Left lobe of liver (tissue), 2 donors: ENCODE data around the gene HID1. TPM values are rescaled to one million over a fixed set of nuclear protein-coding genes. Genes with fewer than 3 reads are reported as not detected.
"Not testable (repeated sequence)": the region's sequence is repeated elsewhere in the genome, so short reads cannot be mapped to it uniquely, and the experiment has no call there.

ENCODE experiments used
- ATAC-seq: fragments of 200-7000 bp; cut with Tn5 transposase; one replicate; pipeline ENCODE4 v1.9.1; 2020; ENCODE audit warnings: mild to moderate bottlenecking, moderate library complexity
- DNase-seq: peaks from one replicate; pipeline ENCODE4 v3.0.0-alpha.2; 2020; ENCODE audit warnings: low spot score
- total RNA-seq: library from RNA; stranded (reverse); gene quantifications from one replicate; pipeline ENCODE4 v1.2.1, GENCODE V29; 2021
- donor health status: DM: no; HTN: no; CAD: no; lungs with moderate emphysema.
- donor health status: DM: no; HTN: yes; CAD: no.

Gene HID1
- total RNA-seq, 1 donor from 2014 or later, result 5.9 TPM

DNA sequence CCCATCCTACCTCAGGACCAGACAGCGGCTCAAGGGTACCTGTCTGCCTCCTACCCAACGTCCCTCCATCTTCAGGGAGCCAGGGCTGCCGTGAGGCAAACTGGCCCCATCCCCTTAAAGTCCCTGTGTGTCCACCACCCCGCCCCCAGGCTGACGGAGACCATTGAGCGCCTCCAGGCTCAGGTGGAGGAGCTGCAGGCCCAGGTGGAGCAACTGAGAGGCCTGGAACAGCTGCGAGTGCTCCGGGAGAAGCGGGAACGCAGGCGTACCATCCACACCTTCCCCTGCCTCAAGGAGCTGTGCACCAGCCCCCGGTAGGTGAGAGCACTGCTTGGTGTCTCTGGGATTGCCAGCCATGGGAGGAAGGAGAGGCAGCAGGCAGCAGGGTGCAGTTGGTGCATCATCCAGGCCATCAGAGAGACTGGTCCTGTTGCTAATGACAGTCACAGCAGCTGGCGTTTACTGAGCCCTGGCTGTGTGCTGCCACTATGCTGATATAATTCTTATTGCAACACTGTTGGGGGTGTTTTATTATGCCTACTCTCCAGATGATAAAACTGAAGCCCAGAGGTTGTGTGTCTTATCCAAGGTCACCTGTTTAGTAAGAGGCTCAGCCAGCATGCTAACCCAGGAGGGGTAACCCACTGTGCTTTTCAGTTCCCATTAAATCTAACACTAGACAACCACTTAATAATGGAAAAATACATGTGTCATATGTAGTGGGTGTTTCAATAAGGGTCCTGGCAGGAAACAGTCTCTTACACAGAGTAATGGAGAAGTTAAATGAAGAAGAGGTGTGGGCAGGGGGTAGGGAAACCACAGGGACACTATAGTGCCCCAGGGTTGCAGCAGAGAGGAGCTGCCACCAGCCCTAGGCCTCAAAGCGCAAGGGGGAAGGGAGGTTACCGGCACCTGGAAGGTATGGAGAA is 29.6 kb upstream of the HID1 start:
- ATAC-seq, result no peak
- DNase-seq, result no peak

DNA sequence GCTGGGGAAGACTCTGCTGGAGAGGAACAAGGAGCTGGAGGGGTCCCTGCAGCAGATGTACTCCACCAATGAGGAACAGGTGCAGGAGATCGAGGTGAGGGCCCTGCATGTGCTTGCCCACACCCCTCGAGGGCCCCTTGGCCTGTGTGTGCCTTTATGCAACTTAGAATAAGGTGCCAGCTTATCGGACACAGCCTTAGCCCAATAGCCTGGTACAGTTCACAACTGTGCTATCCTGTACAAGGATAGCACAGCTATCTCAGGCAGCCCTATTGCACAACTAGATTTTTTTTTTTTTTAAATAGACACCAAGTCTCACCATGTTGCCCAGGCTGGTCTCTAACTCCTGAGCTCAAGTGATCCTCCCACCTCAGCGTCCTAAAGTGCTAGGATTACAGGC is 27.0 kb upstream of the HID1 start:
- ATAC-seq (no peak), DNase-seq (no peak)

DNA sequence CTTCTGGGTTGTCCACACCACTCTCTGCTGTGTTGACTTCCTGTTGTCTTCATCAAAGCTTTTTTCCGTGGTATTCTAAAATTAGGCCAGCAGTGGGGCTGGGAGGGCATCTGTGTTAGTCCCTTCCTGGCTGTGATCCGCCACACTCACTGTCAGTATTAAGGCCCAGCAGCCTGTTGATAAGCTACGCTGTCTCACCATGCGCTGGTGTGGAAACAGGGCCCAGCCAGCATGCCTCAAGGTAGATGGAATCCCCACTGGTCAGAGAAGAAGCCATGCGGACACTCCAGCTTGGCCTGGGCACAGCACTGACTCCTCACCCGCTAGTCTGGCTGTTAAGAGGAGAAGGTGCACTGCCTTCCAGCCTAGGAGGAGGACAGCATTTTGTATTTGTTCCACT is 26.2 kb upstream of the HID1 start:
- no peak for DNase-seq
- peak; percentile 14 for ATAC-seq

DNA sequence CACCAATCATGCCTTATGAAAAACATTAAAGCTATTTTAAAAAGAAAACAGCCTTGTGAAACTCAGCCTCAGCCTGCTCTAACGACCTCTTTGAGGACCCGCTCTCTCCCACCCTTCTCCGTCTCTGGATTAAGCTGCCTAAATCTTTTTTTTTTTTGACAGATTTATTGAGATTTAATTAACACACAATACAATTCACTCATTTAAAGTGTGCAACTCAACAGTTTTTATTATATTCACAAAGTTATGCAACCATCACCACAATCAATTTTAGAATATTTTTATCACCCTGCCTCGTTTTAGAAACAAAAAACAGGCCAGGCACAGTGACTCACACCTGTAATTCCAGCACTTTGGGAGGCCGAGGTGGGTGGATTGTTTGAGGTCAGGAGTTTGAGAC is 23.3 kb upstream of the HID1 start:
- no peak for DNase-seq
- ATAC-seq, result no peak

DNA sequence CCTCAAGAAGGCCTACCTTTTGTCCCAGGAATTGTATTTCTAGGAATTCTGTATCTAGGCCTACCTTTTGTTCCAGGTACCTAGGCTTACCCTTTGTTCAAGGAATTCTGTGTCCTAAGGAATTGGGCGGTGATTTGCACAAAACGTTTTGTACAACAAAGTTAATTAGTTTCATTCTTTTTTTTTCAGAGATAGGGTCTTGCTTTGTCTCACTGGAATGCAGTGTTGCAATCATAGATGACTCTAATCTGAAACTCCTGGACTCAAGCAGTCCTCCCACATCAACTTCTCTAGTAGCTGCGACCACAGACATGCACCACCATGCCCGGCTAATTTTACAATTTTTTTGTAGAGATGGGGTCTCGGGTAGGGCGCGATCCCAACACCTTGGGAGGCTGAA is 21.9 kb upstream of the HID1 start:
- DNase-seq (no peak), ATAC-seq (no peak)

DNA sequence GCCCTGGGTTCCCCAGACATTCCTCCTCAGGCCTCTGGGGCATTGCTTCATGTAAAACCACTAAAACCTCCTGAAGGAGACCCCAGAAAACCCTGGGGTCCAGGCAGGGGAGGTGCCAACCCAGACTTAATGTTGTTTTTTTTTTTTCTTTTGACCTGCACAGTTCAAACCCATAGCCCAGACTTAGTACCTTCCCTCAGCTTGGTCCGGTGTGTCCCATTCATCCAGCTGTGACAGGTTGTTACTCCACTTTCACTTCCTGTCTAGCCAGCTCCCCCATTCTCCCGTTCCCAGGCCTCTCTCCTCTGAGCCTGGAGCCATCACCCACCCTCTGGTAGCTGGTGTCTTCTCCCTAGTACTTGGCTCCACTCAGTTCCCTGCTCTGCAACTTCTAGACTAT is 19.7 kb upstream of the HID1 start:
- DNase-seq (no peak), ATAC-seq (no peak)

DNA sequence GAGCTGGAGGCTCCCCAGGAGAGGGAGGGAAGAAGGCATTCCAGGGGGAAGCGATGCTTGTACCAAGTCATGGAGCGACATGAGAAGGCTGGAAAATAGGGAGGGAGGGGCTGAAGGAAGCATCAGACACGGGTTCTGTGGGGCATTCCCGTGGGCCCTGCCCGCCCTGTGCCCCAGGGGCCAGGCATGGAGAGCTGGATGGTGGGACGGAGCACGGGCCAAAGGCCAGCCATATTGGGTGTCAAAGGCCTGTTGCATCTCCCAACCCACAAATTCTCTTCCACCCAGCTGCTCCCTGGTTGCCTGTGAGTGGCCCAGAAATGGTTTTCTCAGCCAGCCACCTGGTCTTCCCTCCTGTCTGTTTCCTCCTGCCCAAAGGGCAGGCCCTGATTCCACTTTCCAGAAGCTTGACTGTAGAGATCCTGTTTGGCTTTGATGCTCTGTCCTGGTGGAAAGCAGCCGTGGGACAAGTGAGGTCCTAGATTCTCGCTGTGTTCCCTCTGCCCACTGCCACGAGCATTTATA is 18.1 kb upstream of the HID1 start:
- ATAC-seq (no peak), DNase-seq (no peak)

DNA sequence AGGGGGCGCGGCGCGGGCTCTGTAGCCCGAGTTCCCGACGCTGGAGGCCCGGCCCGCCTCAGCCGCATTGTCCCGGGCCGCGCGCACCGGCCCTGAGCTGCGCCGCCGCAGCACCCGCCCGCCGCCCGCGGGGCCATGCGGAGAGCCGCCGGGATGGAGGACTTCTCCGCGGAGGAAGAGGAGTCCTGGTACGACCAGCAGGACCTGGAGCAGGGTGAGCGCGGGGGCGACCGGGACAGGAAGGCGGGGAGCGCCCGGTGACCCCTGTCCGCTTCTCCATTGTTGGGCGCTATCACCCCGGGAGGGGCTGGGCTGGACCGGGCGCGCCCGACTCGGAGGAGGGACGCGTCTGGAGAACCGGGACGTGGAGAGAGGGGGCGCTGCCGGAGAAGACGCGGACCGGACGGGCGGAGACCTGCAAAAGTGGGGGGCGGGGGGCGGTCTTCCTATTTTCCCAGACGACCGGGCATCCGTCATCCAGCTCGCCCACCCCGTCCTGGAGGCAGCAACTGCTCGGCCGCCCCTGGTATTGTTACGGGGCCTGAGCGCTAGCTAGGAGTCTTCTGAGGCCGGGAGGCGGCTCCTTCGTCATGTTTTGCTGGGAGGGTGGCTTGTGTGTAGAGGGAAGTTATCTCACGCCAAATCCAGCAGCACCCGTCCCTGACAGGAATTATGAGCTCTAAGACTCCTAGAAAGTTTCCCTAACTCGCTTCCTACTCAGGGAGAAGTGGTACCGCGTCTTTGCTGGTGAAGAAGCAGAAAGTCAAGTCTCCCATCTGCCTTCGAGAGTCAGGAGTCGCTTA is 15.6 kb upstream of the HID1 start:
- ATAC-seq (peak; percentile 71), DNase-seq (peak; percentile 61)

DNA sequence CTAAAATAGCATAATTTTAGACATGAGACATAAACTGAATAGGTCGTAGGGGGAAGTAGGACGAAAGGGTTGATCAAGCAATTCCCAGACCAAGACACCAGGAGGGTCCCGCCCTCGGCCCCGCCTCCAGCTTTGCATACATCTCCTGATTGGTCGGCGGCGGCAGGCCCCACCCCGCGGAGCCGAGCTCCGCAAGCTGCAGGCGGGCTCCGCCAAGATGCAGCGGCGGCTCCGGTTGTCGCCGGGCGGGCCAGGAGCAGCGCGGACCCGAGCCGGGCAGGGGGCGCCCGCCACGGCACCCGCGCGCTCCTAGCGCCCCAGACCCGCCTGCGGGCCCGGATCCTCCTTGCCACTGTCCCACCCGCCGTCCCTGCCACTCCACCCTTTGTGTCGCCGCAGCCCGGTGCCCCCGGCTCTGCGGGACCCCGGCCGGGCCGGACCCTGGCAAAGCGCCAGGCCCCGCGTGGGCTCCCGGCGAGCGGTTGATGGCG is 14.9 kb upstream of the HID1 start, which contains the start of gene CDR2L:
CDR2L (plus strand) TSS at position 215 of the 491 bp plus-strand sequence. CDS start 412 bp downstream, outside the sequence.
- peak; percentile 96 for DNase-seq
- ATAC-seq, result peak; percentile 98

DNA sequence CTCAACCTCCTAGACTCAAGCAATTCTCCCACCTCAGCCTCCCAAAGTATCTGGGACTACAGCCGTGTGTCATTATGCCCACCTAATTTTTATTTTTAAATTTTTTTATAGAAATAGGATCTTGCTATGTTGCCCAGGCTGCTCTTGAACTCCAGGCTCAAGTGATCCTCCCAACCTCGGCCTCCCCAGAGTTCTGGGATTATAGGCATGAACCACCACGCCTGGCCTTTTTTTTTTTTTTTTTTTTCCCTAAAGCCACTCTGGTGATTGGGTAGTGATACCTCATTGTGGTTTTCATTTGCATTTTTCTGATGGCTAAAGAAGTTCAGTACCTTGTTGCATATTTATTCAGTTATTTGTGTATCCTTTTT is 13.6 kb upstream of the HID1 start:
- ATAC-seq, result no peak
- no peak for DNase-seq

DNA sequence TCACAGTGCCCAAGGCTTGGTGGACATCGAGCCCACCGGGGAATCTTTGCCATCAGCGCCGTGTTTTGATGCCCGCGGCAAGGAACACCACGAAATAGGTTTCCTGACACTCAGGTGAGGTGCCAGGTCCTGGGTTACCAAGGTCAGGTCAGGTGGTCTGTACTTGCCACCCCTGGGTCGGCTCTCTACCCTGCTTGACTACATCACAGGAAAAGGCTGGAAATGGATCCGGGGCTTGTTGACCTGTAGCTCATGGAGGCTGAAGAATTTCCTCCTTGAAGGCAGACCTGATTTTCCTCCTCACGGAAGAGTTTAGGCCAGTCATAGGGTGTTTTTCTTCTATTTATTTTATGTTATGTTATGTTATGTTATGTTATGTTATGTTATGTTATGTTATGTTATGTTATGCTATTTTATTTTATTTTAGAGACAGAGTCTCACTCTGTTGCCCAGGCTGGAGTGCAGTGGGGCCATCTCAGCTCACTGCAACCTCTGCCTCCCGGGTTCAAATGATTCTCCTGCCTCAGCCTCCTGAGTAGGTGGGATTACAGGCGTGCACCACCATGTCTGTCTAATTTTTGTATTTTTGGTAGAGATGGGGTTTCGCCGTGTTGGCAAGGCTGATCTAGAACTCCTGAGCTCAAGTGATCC is 10.2 kb upstream of the HID1 start:
- DNase-seq, ATAC-seq: not testable (repeated sequence)

DNA sequence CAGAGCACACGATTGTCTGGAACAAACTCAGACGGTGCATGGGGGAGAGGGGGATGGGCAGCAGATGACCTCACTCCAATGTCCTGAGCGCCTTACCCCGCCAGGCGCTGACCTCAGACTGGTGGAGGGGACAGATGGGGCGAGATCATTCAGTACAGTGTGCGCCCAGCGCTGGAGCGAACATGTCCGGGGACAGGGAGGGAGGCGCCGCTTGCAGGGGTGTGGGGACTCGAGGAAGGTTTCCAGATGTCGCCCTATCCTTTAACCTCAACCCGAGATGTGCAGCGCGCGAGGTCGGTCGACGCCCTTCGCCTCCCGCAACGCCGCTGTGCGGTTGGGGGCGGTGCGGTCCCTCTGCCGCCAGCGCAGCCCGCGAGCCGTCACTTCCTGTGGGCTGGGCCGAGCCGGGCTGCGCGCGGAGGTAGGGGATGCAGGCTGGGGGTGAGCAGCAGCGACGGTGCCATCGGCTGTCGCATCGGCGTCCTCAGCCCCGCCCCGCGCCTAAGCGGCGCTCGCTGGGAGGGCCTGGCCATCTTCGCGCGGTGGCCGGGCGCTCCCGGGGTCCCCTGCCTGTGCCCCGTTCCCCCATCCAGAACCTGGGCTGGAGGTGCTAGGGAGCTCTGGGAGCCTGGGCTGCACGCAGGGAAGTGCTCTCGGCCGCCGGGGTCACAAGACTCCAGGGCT is 9.6 kb upstream of the HID1 start:
- ATAC-seq, result peak; percentile 83

DNA sequence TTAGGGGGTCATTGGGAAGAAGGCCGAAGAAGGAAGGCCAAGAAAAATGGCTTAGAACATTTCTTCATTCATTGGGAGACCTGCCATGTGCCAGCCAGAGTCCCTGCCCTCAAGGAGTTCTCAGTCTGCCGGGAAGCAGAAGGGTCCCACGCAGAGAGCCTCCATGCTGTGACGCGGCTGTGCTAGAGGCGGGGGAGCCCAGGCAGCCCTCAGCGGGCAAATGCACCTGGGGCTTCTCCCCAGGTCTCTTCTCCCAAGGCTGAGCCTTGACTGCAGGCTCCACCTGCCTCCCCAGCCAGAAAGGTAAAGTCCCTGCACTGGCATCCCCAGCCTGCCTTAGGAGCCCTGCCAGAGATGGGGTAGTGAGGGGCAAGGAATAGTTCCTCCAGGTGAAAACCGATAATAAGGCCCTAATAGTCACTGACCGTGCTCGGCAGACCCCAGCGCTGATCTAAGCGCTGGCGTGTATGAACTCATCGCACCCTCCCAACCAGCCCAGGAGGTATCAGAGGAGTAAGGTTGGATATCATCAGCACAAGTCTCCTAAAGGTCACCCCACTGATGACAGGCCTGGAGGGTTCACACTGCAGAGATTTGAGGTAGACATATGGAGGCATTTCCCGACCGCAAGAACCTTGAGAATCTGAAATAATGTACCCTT is 8.9 kb upstream of the HID1 start:
- DNase-seq (no peak), ATAC-seq (no peak)

More for the DNA sequence above, 9.6 kb upstream of the HID1 start:
- DNase-seq, result no peak

DNA sequence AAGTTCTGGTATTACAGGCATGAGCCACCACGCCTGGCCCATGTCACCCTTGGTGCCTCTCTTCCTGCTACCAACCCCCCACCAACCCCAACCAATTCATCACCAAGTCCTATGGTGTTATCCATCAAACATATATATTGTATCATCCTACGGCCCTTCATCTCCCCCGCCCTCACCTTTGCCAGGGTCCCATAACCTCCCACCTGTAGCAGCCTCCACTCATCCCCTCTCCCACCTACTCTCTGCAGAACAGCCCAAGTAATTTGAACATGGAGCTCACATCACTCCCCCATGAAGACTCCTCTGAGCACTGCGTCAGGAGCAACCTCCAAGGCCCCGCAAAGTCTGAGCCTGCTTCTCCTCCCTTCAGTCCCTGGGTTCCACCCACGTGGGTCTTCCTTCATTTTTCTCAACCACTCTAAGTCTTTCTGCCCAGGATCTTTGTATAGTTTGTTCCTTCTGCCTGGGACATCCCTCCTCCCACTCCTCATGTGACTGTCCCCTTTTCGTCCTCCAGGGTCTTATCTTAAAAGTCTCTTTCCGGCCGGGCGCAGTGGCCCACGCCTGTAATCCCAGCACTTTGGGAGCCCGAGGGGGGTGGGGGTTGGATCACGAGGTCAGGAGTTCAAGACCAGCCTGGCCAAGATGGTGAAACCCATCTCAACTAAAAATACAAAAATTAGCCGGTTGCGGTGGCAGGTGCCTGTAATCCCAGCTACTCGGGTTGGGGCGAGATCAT is 7.0 kb upstream of the HID1 start:
- no peak for ATAC-seq
- no peak for DNase-seq

DNA sequence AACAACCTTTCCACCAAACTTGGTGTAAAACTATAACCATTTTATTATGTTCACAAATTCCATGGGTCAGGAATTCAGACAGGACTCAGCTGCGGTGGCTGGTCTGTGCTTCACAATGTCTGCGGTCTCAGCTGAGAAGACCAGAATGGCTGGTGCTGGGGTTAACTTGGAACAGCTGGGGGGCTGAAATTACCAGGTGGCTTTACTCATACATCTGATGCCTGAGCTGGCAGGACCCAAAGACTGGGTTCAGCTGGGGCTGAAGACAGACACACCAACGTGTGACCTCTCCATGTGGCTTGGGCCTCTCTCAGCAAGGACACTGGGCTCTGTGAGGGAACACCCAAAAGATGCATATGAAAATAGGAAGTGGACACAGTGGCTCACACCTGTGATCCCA is 5.7 kb upstream of the HID1 start:
- no peak for ATAC-seq
- DNase-seq, result no peak

DNA sequence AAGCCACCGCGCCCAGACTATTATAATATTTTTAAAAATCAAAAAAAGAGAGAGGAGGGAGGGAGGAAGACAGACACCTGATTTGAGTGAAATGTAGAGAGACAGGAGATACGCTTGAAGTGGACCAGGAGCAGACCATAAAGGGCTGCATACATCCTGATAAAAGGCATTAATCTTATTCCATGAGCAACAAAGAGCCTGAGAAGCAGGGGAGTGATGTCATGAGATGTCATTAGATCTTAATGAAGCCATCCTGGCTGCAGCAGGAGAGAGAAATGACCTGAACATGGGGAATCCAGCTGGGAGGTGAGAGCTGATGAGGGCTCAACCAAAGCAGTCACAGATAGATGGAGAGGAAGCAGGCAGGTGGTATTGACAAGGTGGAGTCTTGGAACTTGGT is 5.2 kb upstream of the HID1 start:
- DNase-seq (no peak), ATAC-seq (no peak)

DNA sequence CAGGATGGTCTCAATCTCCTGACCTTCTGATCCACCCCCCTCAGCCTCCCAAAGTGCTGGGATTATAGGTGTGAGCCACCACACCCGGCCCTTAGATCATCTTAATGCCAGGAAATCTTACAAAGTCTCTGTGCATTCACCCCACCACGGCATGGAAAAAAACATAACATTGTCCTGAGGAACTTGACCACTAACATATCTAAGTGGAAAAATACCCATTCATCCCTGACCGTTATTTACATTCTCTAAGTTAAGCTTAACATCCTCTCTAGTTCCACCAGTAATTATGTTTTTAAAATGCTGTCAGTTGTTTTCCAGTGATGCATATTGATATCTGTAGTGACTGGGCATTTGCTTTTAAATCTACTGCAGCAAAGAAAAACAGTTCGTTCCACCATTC is 3.4 kb upstream of the HID1 start:
- no peak for DNase-seq
- ATAC-seq, result no peak

DNA sequence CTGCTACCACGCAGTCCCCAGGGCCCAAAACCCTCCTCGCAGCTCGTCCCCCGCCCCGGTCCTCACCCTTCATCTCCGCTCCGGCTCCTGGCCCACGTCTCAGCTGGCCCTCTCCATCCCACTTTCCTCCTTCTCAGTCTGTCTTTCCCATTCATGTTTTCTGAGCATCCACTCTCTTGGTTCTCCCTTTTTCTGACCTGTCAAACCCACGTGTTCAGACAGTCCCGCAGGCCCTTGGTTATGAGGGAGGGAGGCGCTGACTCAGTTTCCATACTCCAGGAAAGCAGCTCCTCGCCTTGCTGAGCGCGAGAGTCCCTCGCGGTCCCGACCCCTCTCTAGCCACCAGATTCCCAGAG is 392 bp upstream of the HID1 start:
- DNase-seq (no peak), ATAC-seq (no peak)

DNA sequence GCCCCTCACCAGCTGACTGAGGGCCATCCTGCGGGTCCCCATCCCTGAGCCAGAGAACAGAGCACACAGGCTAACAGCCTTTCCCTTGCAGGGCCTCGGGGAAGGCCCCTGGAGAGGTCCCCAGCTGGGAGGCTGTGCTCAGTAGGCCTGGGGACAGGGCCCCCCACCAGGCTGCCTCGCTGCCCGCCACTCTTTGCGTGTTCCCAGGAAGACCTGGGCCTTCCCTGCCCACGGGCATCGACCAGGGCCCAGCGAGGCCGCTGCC is 785 bp downstream of the HID1 start:
- ATAC-seq (no peak), DNase-seq (no peak)
